HG02798 (cell line): ENCODE results near the gene BCKDK.
"Not testable (repeated sequence)": the region's sequence is repeated elsewhere in the genome, so short reads cannot be mapped to it uniquely, and the experiment has no call there.

ENCODE experiments used
- ATAC-seq: cut with Tn5 transposase; IDR thresholded peaks from one replicate; pipeline ENCODE4 v1.9.1; 2021; ENCODE audit warnings: mild to moderate bottlenecking; ENCODE audit not compliant: unreplicated experiment, poor library complexity

BCKDK gene

DNA sequence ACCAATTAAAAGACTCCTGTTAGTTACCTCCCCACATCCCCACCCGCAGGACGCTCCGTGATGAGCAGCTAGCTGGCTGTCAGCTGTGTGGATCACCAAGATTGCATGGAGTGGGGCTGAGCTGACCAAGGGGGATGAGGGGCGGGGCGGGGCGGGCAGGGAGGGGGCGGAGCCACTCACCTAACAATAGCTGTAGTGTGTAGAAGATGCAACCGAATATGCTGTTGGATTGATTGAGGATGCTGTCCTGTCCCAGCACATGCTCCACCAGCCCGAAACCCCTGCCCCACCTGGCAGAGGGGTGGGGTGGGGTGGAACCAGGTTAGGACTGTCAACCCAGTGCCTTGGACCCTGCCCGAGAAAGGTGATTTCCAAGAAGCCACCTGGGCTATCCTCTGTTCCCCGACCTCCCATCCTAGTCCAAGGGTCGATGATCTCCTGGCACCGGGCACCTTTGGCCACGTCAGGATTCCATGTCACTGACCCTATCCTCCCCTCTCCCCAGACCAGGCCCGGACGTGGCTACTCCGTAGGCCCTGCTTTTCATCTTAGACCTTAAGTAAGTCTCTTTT is 15.0 kb upstream of the BCKDK start:
- ATAC-seq: no peak

GRCh38 chr16:31094088-31094423 is 14.1 kb upstream of the BCKDK start:
- ATAC-seq: no peak

DNA sequence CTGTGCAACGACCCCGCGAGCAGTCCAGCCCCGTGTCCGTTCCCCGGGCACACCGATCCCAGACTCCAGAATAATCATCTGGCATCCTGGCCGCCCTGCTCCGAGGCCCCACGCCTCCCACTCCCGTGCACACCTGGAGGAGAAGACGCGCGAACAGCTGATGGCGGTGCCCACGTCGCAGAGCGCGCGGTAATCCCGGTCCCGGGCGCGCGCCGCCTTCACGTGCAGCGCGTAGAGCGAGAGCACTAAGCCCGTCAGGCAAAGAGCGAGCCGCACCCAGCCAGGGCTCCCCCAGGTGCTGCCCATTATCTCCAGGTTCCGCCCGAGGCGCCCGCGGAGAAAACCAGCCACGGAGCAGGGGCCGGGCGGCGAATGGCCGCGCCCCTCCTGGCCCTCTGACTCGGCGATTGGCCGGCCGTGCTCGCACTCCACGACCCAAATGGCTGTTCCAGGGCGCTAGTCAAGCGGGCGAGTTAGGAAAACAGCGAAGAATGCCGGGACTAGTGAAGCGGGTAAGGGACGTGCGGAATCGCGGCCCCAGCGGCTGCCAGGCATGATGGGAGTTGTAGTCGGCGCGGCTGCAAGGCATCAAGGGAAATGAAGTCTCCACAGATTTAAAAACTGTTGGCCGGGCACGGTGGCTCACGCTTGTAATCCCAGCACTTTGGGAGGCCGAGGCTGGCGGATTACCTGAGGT is 13.6 kb upstream of the BCKDK start, which contains the start of gene VKORC1:
VKORC1 (minus strand) TSS at position 374 of the 697 bp plus-strand sequence; CDS start at position 306, 68 bp downstream.
- ATAC-seq: peak; percentile 86

- ATAC-seq: no peak
These were observed 8.1 kb upstream of the BCKDK start for GRCh38 chr16:31099860-31100638.

DNA sequence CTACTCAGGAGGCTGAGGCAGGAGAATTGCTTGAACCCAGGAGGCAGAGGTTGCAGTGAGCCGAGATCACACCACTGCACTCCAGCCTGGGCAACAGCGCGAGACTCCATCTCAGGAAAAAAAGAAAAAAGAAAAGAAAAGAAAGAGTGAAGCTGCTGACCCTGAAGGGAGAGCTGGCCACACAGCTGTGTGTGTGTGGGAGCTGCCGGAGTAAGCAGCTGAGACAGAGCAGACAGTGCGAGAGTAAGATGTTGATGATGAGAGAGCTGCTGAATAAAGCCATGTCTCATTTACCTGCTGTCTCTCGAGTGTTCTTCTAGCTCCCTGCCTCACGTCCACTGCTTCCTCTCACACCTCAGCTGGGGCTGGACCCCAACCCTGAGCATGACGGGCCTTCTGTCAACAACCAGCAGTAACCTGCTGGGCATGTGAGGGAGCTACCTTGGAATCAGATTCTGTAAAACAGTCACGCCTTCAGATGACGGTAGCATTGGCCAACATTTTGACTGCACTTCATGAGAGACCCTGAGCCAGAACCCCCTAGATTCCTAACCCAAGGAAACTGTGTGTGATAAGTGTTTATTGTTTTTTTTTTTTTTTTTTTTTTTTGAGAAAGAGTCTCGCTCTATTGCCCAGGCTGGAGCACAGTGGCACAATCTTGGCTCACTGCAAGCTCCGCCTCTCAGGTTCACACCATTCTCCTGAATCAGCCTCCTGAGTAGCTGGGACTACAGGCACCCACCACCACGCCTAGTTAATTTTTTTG is 7.1 kb upstream of the BCKDK start:
- ATAC-seq: not testable (repeated sequence)

DNA sequence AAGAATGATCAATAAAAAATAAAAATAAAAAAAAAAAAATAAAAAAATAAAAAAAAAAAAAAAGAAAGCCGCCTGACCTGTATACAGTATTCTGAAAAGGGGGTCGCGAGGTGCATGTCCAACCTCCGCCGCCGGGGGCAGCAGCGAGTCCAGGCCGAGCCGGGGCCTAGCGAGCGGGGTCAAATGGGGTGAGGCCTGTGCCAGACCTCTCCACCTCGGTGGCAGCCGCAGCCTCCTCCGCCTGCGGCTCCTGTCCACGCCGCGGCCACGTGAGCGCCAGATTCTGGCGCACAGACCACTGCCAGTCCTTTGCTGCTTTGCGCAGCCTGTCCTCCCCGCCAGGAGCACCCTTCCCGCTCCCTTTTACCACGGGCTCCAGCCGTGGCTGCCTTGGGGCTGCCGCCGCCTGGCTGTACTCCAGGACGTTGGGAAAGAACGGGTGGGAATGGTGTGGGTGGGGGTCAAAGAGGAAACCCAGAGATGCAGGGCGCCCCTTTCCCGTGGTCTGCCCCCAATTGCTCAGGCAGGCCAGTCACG is 2.4 kb upstream of the BCKDK start:
- ATAC-seq: no peak

- no peak for ATAC-seq
These were observed 1.4 kb upstream of the BCKDK start for GRCh38 chr16:31106509-31107464.

- ATAC-seq: peak; percentile 63
These were observed 720 bp upstream of the BCKDK start for GRCh38 chr16:31107465-31107867.

- ATAC-seq: no peak
These were observed 790 bp downstream of the BCKDK start for GRCh38 chr16:31108794-31109558.

DNA sequence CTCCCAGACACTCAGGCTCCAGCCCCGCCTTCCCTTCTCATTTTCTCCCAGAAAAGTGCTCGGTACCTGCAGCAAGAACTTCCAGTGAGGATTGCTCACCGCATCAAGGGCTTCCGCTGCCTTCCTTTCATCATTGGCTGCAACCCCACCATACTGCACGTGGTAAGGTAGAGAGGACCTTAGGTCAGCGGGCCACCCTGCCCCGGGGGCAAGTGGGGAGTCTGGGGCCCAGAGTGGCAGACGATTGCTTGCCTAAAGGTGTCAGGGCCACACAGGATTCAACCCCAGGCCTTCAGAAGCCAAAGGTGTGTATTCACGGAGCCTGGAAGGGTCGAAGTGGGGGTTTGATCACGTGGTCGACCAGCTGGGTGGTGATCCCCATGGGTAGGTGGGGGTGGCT is 1.4 kb downstream of the BCKDK start:
- no peak for ATAC-seq

- ATAC-seq: no peak
These were observed 2.2 kb downstream of the BCKDK start for GRCh38 chr16:31110106-31111034.

DNA sequence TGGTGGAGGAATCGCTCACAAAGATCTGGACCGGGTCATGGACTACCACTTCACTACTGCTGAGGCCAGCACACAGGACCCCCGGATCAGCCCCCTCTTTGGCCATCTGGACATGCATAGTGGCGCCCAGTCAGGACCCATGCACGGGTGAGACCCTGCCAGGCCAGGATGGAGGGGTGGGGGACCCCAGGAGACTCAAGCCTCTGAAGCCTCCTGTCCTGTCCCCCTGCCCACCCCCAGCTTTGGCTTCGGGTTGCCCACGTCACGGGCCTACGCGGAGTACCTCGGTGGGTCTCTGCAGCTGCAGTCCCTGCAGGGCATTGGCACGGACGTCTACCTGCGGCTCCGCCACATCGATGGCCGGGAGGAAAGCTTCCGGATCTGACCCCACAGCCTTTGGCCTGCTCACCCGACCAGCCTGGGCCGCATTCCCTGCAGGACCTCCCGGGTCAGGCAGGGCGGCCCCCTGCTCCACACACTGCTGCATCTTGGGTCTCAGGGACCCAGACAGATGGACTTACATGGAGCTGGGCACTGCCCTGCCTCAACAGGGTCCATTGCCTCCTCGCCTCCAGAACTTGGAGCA is 3.8 kb downstream of the BCKDK start:
- ATAC-seq: no peak

DNA sequence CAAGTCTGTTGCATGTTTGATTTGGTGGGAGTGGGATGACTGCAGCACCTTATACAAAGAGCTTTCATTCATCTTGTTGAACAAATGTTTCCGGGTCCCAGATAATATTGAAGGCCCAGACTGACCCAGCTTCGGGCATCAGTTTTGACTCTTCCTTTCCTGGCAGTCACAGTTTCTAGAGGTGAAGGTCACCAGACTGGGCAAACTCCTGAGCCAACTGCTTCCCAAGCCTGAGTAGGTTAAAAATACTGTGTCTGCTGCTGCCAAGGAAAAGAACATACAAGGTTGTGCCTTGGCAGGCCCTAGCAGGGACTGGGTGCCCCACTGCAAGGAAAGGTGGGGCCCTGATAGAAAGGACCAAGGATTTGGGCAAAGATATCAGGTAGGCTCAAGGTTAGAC is 4.5 kb downstream of the BCKDK start:
- ATAC-seq: no peak

- no peak for ATAC-seq
These were observed 5.2 kb downstream of the BCKDK start for GRCh38 chr16:31113121-31114120.

GRCh38 chr16:31114468-31114867 is 6.3 kb downstream of the BCKDK start:
- ATAC-seq: no peak
